Neural progenitor cell (in vitro differentiated cells): ENCODE results near the gene SDC1. TPM values are rescaled to one million over a fixed set of nuclear protein-coding genes. Genes with fewer than 3 reads are reported as not detected.
"Not testable (repeated sequence)": the region's sequence is repeated elsewhere in the genome, so short reads cannot be mapped to it uniquely, and the experiment has no call there.

ENCODE experiments used
- DNase-seq: peaks from one replicate; pipeline ENCODE4 v3.0.0-alpha.2; 2016; ENCODE audit warnings: low spot score
- H2AFZ ChIP-seq: fragments of 200-600 bp; sonication (generic); replicated peaks from 2 replicates; pipeline ENCODE4 v1.6.1; 2016; ENCODE audit warnings: antibody characterized with exemption
- H3F3A ChIP-seq: fragments of 200-600 bp; sonication (generic); 2 replicates; pipeline ENCODE4 v1.6.1; 2016; ENCODE audit warnings: antibody characterized with exemption, low read depth
- H3K27ac ChIP-seq: fragments of 200-600 bp; sonication (generic); 2 replicates; pipeline ENCODE4 v1.5.1; 2016; ENCODE audit warnings: mild to moderate bottlenecking
- H3K27me3 ChIP-seq: fragments of 200-600 bp; sonication (generic); 2 replicates; pipeline ENCODE4 v1.6.1; 2016; ENCODE audit warnings: mild to moderate bottlenecking, moderate library complexity
- H3K36me3 ChIP-seq: fragments of 200-600 bp; sonication (generic); 2 replicates; pipeline ENCODE4 v1.5.1; 2016
- H3K4me1 ChIP-seq: fragments of 200-600 bp; sonication (generic); 2 replicates; pipeline ENCODE4 v1.6.1; 2016; ENCODE audit warnings: mixed run types
- H3K4me2 ChIP-seq: fragments of 200-600 bp; sonication (generic); 2 replicates; pipeline ENCODE4 v1.6.1; 2016
- H3K4me3 ChIP-seq: fragments of 200-600 bp; sonication (generic); 2 replicates; pipeline ENCODE4 v1.5.1; 2016
- H3K79me2 ChIP-seq: fragments of 200-600 bp; sonication (generic); 2 replicates; pipeline ENCODE4 v1.6.1; 2016; ENCODE audit warnings: low read depth
- H3K9ac ChIP-seq: fragments of 200-600 bp; sonication (generic); 2 replicates; pipeline ENCODE4 v1.6.1; 2016
- H3K9me3 ChIP-seq: fragments of 200-600 bp; sonication (generic); 2 replicates; pipeline ENCODE4 v1.5.1; 2016; ENCODE audit warnings: low read depth
- H4K20me1 ChIP-seq: fragments of 200-600 bp; sonication (generic); 2 replicates; pipeline ENCODE4 v1.6.1; 2016; ENCODE audit warnings: low read depth
- H3K27ac Mint-ChIP-seq: 3 replicates; pipeline ENCODE4 v1.8.0; 2021; ENCODE audit warnings: mixed read lengths
- H3K27me3 Mint-ChIP-seq: 2 replicates; pipeline ENCODE4 v1.8.0; 2022; ENCODE audit warnings: low read depth, mild to moderate bottlenecking, inconsistent platforms, moderate library complexity, mixed read lengths; ENCODE audit not compliant: insufficient read depth
- H3K36me3 Mint-ChIP-seq: 3 replicates; pipeline ENCODE4 v1.8.0; 2021; ENCODE audit warnings: mixed read lengths
- H3K4me1 Mint-ChIP-seq: 3 replicates; pipeline ENCODE4 v1.8.0; 2021; ENCODE audit warnings: mixed read lengths
- H3K4me3 Mint-ChIP-seq: 3 replicates; pipeline ENCODE4 v1.8.0; 2021; ENCODE audit warnings: mild to moderate bottlenecking, moderate library complexity, mixed read lengths
- H3K9me3 Mint-ChIP-seq: 3 replicates; pipeline ENCODE4 v1.8.0; 2020; ENCODE audit warnings: mixed read lengths
- EZH2 ChIP-seq: fragments of 200-600 bp; sonication (generic); IDR thresholded peaks from 2 replicates; pipeline ENCODE4 v1.6.1; 2017; ENCODE audit warnings: antibody characterized with exemption, mild to moderate bottlenecking, moderate library complexity
- EZH2phosphoT487 ChIP-seq: fragments of 200-600 bp; sonication (generic); IDR thresholded peaks from 2 replicates; pipeline ENCODE4 v1.6.1; 2017; ENCODE audit warnings: antibody characterized with exemption
- total RNA-seq: library from RNA; depleted of rRNA; stranded (reverse); fragments of >200 nt; gene quantifications from 2 replicates; pipeline ENCODE4 v1.2.3, GENCODE V29; 2015; ENCODE audit warnings: low replicate concordance
- TF ChIP-seq, protein P1 (sequence below): fragments of 200-600 bp; sonication (generic); IDR thresholded peaks from 2 replicates; pipeline ENCODE4 v1.5.1; 2017; ENCODE audit warnings: antibody characterized with exemption, mild to moderate bottlenecking

SDC1 gene
- total RNA-seq, 1 donor from 2014 or later, result 27.5 TPM

DNA sequence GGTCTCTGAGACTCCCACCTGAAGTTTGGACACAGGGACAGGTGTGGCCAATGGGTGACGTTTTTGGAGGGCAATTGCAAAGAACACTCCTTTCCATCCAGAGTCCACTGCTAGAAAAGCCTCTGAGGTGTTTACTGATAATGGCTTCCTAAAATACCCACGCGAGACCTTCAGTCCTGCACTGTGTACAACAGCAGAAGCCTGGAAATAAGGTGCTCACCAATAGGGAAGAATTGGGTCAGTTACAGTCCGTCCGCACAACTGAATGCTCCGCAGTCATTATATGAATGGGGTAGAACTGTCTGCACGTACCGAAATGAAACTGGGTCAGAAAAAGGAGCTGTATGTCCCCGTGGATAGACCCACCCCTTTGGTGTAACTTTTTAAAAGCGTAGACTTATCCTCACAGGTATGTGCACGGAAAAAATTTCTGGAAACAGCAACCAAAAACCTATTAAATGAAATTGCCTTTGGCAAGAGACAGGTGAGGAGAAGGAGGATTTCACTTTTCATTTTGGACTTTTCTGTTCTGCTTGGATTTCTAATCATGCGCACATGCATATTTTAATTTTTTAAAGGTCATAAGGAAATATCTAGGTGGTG is 29.4 kb downstream of the SDC1 start:
- no peak for TF ChIP-seq EZH2
- TF ChIP-seq, protein P1, sequence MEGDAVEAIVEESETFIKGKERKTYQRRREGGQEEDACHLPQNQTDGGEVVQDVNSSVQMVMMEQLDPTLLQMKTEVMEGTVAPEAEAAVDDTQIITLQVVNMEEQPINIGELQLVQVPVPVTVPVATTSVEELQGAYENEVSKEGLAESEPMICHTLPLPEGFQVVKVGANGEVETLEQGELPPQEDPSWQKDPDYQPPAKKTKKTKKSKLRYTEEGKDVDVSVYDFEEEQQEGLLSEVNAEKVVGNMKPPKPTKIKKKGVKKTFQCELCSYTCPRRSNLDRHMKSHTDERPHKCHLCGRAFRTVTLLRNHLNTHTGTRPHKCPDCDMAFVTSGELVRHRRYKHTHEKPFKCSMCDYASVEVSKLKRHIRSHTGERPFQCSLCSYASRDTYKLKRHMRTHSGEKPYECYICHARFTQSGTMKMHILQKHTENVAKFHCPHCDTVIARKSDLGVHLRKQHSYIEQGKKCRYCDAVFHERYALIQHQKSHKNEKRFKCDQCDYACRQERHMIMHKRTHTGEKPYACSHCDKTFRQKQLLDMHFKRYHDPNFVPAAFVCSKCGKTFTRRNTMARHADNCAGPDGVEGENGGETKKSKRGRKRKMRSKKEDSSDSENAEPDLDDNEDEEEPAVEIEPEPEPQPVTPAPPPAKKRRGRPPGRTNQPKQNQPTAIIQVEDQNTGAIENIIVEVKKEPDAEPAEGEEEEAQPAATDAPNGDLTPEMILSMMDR, result no peak
- no peak for TF ChIP-seq EZH2phosphoT487
- peaks cover 30% of the 10 kb centered on the region for H3K4me1 Mint-ChIP-seq
- Histone ChIP-seq H3K79me2 (no peaks in the 10 kb centered on the region), H3K4me1 (peaks cover 32% of the 10 kb centered on the region), H3K9ac (no peak overlapping the region), H3K9me3 (no peaks in the 10 kb centered on the region), H3K27ac (no peak overlapping the region), H2AFZ (no peak overlapping the region), H3F3A (peaks cover 13% of the 10 kb centered on the region), H3K27me3 (no peaks in the 10 kb centered on the region), H4K20me1 (peaks cover 4% of the 10 kb centered on the region), H3K36me3 (no peaks in the 10 kb centered on the region), H3K4me3 (no peak overlapping the region), H3K4me2 (no peak overlapping the region)
- no peaks in the 10 kb centered on the region for H3K9me3 Mint-ChIP-seq
- no peak for DNase-seq
- no peak overlapping the region for H3K27ac Mint-ChIP-seq
- no peak overlapping the region for H3K4me3 Mint-ChIP-seq
- peaks cover 2% of the 10 kb centered on the region for H3K27me3 Mint-ChIP-seq
- peaks cover 3% of the 10 kb centered on the region for H3K36me3 Mint-ChIP-seq

DNA sequence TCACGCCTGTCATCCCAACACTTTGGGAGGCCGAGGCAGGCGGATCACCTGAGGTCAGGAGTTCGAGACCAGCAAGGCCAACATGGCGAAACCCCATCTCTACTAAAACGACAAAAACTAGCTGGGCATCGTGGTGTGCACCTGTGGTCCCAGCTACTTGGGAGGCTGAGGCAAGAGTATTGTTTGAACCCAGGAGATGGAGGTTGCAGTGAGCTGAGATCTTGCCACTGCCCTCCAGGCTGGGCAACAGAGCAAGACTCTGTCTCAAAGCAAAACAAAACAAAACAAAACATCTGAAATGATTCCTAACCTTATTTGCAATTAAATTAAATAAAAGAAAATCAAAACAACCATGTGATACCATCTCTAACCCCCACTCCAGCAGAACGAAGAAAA is 29.9 kb downstream of the SDC1 start:
- not testable (repeated sequence) for H3K9ac ChIP-seq, H3K36me3 ChIP-seq, H3K27me3 Mint-ChIP-seq, H3K9me3 ChIP-seq, H3K27me3 ChIP-seq, H3K4me3 Mint-ChIP-seq, H4K20me1 ChIP-seq, H3K36me3 Mint-ChIP-seq, H3K4me2 ChIP-seq, DNase-seq, H3K27ac Mint-ChIP-seq, H3K4me3 ChIP-seq, H3K79me2 ChIP-seq, H3K9me3 Mint-ChIP-seq, H2AFZ ChIP-seq, H3K27ac ChIP-seq
- peaks cover 18% of the 10 kb centered on the region for H3F3A ChIP-seq
- peaks cover 32% of the 10 kb centered on the region for H3K4me1 Mint-ChIP-seq
- peaks cover 37% of the 10 kb centered on the region for H3K4me1 ChIP-seq

DNA sequence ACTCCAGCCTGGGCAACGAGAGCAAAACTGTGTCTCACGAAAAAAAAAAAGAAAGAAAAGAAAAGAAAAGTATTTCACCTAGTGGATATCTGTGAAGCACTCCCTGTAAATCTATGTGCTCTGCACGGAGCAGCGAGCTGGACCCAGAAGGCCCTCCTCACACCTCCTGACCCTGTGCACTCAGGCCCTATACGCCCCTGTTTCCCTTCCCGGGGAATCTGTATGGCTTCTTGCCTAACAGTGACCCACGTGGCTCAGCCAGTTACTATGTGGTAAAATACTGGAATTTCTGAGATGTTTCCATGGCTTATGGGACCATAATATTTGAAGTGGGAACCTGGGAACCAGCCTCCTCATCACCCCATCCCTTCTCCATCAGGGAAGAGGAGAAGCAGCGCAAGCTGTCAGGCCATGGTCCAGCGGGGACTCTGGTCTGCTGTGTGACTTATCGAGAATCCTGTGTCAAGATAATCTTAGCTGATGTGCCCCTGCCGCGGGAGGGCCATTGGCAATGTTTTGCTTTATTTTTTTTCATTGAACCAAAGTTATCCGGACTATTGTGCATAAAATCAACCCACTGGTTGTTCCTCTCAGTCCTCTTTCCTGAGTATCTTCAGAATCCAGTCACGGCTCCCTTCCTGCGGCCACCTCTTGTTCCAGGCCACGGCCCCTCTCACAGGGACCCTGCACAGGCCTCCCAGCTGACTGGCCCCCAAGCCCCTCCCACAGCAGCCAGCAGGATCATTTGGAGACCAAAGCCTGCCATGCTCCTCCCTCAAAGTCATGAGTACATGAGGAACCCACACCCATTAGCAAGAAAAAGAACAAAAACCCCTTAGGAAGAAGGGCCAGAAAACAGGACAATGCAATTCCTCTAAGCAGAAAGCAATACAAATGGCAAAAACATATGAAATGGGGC is 30.6 kb downstream of the SDC1 start:
- Histone ChIP-seq H3K27ac (no peak overlapping the region), H3K4me2 (no peak overlapping the region), H3K9me3 (no peaks in the 10 kb centered on the region), H3F3A (peaks cover 23% of the 10 kb centered on the region), H4K20me1 (peaks cover 3% of the 10 kb centered on the region), H3K36me3 (no peaks in the 10 kb centered on the region), H3K27me3 (no peaks in the 10 kb centered on the region), H2AFZ (no peak overlapping the region), H3K4me3 (no peak overlapping the region), H3K79me2 (no peaks in the 10 kb centered on the region), H3K4me1 (peaks cover 42% of the 10 kb centered on the region), H3K9ac (no peak overlapping the region)
- peaks cover 4% of the 10 kb centered on the region for H3K27me3 Mint-ChIP-seq
- TF ChIP-seq EZH2 (no peak), EZH2phosphoT487 (no peak)
- TF ChIP-seq, protein P1, result no peak
- no peak for DNase-seq
- H3K36me3 Mint-ChIP-seq, result no peaks in the 10 kb centered on the region
- H3K27ac Mint-ChIP-seq, result no peak overlapping the region
- no peaks in the 10 kb centered on the region for H3K9me3 Mint-ChIP-seq
- no peak overlapping the region for H3K4me3 Mint-ChIP-seq
- peaks cover 36% of the 10 kb centered on the region for H3K4me1 Mint-ChIP-seq

- Mint-ChIP-seq H3K27me3 (peaks cover 11% of the 10 kb centered on the region), H3K36me3 (no peaks in the 10 kb centered on the region), H3K4me3 (no peak overlapping the region), H3K4me1 (peaks cover 40% of the 10 kb centered on the region), H3K27ac (no peak overlapping the region), H3K9me3 (no peaks in the 10 kb centered on the region)
- Histone ChIP-seq H3K4me1 (peaks cover 46% of the 10 kb centered on the region), H3K4me2 (no peak overlapping the region), H3K79me2 (no peaks in the 10 kb centered on the region), H4K20me1 (peaks cover 3% of the 10 kb centered on the region), H3K27me3 (no peaks in the 10 kb centered on the region), H3K27ac (no peak overlapping the region), H3K4me3 (no peak overlapping the region), H3K9me3 (no peaks in the 10 kb centered on the region), H3K9ac (no peak overlapping the region), H2AFZ (no peak overlapping the region), H3F3A (peaks cover 35% of the 10 kb centered on the region), H3K36me3 (no peaks in the 10 kb centered on the region)
- no peak for DNase-seq
- no peak for TF ChIP-seq EZH2
- TF ChIP-seq EZH2phosphoT487, result no peak
- TF ChIP-seq, protein P1, result no peak
These were observed 31.7 kb downstream of the SDC1 start for GRCh38 chr2:20193185-20193584.
